ENCODE results near the gene LAG3.
A peak's percentile ranks its signal among the peaks of the same experiment; 100 is the strongest.

Gene LAG3

GRCh38 chr12:6790496-6791150 lies 18.3 kb downstream of the LAG3 start:
- Histone ChIP-seq H3K36me3 (ENCODE audit: control insufficient read depth in 1 of 2, insufficient read depth in 2 of 2, low read depth in 1 of 2, low read length in 2 of 2) (no peaks in the 10 kb centered on the region), H2AFZ (ENCODE audit: low read depth, low read length) (no peak overlapping the region), H3K79me1 (replicated peaks; ENCODE audit: low read length, poor library complexity, severe bottlenecking) (no peaks in the 10 kb centered on the region), H3K4me2 (ENCODE audit: low read length, poor library complexity, severe bottlenecking) (no peak overlapping the region), H2BK15ac (ENCODE audit: low read depth, poor library complexity, severe bottlenecking) (no peak overlapping the region), H3K14ac (ENCODE audit: low read length in 2 of 2) (no peak overlapping the region), H3K4me3 (ENCODE audit: insufficient read depth in 1 of 2, low read depth in 1 of 2, low read length in 2 of 2) (no peak overlapping the region), H2BK12ac (ENCODE audit: low read length in 2 of 2) (no peak overlapping the region), H3K27me3 (ENCODE audit: control insufficient read depth in 1 of 2, insufficient read depth in 1 of 2, low read length in 2 of 2) (peaks cover 5 to 33% of the 10 kb centered on the region in 2 experiments), H3K18ac (ENCODE audit: low read depth in 1 of 2, low read length in 2 of 2) (no peak overlapping the region), H3K4ac (ENCODE audit: low read depth in 1 of 2, low read length in 2 of 2) (no peak overlapping the region), H3K9ac (ENCODE audit: low read length) (no peak overlapping the region), H3K4me1 (ENCODE audit: control insufficient read depth, insufficient read depth, low read depth, low read length) (peaks cover 11% of the 10 kb centered on the region), H3K23ac (ENCODE audit: low read length in 2 of 2) (no peak overlapping the region), H4K91ac (ENCODE audit: low read length) (no peak overlapping the region), H2AK5ac (ENCODE audit: low read length, severe bottlenecking) (no peak overlapping the region), H2BK120ac (ENCODE audit: low read depth, low read length) (no peak overlapping the region), H3K9me3 (ENCODE audit: control insufficient read depth, low read length) (no peaks in the 10 kb centered on the region), H2BK5ac (ENCODE audit: low read depth, low read length, poor library complexity, severe bottlenecking) (no peak overlapping the region), H4K8ac (ENCODE audit: low read length) (no peak overlapping the region), H3K27ac (ENCODE audit: low read length, poor library complexity, severe bottlenecking) (no peak overlapping the region)
- WGBS = 95% methylated on average over 12 of the region's 12 CpGs
- DNase-seq = no peak

GRCh38 chr12:6791931-6792520 lies 19.7 kb downstream of the LAG3 start:
- Histone ChIP-seq H2BK5ac (ENCODE audit: low read depth, low read length, poor library complexity, severe bottlenecking) (no peak overlapping the region), H3K9ac (ENCODE audit: low read length) (no peak overlapping the region), H4K8ac (ENCODE audit: low read length) (peak overlapping the region; percentile 74), H3K18ac (ENCODE audit: low read depth in 1 of 2, low read length in 2 of 2) (peak overlapping the region in 1 of 2 experiments; percentile 83), H3K79me1 (replicated peaks; ENCODE audit: low read length, poor library complexity, severe bottlenecking) (no peaks in the 10 kb centered on the region), H3K27ac (ENCODE audit: low read length, poor library complexity, severe bottlenecking) (no peak overlapping the region), H3K27me3 (ENCODE audit: control insufficient read depth in 1 of 2, insufficient read depth in 1 of 2, low read length in 2 of 2) (peaks cover 14 to 47% of the 10 kb centered on the region in 2 experiments), H3K4ac (ENCODE audit: low read depth in 1 of 2, low read length in 2 of 2) (peak overlapping the region in 1 of 2 experiments; percentile 24), H4K91ac (ENCODE audit: low read length) (no peak overlapping the region), H2BK12ac (ENCODE audit: low read length in 2 of 2) (peak overlapping the region in 1 of 2 experiments; percentile 49), H3K14ac (ENCODE audit: low read length in 2 of 2) (no peak overlapping the region), H2AK5ac (ENCODE audit: low read length, severe bottlenecking) (no peak overlapping the region), H3K23ac (ENCODE audit: low read length in 2 of 2) (no peak overlapping the region), H3K4me3 (ENCODE audit: insufficient read depth in 1 of 2, low read depth in 1 of 2, low read length in 2 of 2) (no peak overlapping the region), H3K9me3 (ENCODE audit: control insufficient read depth, low read length) (no peaks in the 10 kb centered on the region), H3K4me1 (ENCODE audit: control insufficient read depth, insufficient read depth, low read depth, low read length) (peaks cover 11% of the 10 kb centered on the region), H2AFZ (ENCODE audit: low read depth, low read length) (no peak overlapping the region), H2BK15ac (ENCODE audit: low read depth, poor library complexity, severe bottlenecking) (no peak overlapping the region), H3K4me2 (ENCODE audit: low read length, poor library complexity, severe bottlenecking) (no peak overlapping the region), H2BK120ac (ENCODE audit: low read depth, low read length) (no peak overlapping the region), H3K36me3 (ENCODE audit: control insufficient read depth in 1 of 2, insufficient read depth in 2 of 2, low read depth in 1 of 2, low read length in 2 of 2) (no peaks in the 10 kb centered on the region)
- WGBS = 93% methylated on average over 8 of the region's 13 CpGs
- DNase-seq = no peak

- Histone ChIP-seq H3K4me3 (ENCODE audit: insufficient read depth in 1 of 2, low read depth in 1 of 2, low read length in 2 of 2) (no peak overlapping the region), H4K8ac (ENCODE audit: low read length) (peak overlapping the region; percentile 69), H2BK5ac (ENCODE audit: low read depth, low read length, poor library complexity, severe bottlenecking) (no peak overlapping the region), H2BK12ac (ENCODE audit: low read length in 2 of 2) (peak overlapping the region in 1 of 2 experiments; percentile 47), H3K9me3 (ENCODE audit: control insufficient read depth, low read length) (no peaks in the 10 kb centered on the region), H2BK15ac (ENCODE audit: low read depth, poor library complexity, severe bottlenecking) (peak overlapping the region; percentile 68), H2BK120ac (ENCODE audit: low read depth, low read length) (no peak overlapping the region), H3K4me1 (ENCODE audit: control insufficient read depth, insufficient read depth, low read depth, low read length) (peaks cover 11% of the 10 kb centered on the region), H2AK5ac (ENCODE audit: low read length, severe bottlenecking) (no peak overlapping the region), H3K27ac (ENCODE audit: low read length, poor library complexity, severe bottlenecking) (no peak overlapping the region), H2AFZ (ENCODE audit: low read depth, low read length) (peak overlapping the region; percentile 60), H3K4me2 (ENCODE audit: low read length, poor library complexity, severe bottlenecking) (no peak overlapping the region), H3K14ac (ENCODE audit: low read length in 2 of 2) (no peak overlapping the region), H4K91ac (ENCODE audit: low read length) (peak overlapping the region; percentile 46), H3K79me1 (replicated peaks; ENCODE audit: low read length, poor library complexity, severe bottlenecking) (no peaks in the 10 kb centered on the region), H3K18ac (ENCODE audit: low read depth in 1 of 2, low read length in 2 of 2) (peak overlapping the region; percentile 23 to 83), H3K9ac (ENCODE audit: low read length) (no peak overlapping the region), H3K4ac (ENCODE audit: low read depth in 1 of 2, low read length in 2 of 2) (peak overlapping the region in 1 of 2 experiments; percentile 76), H3K23ac (ENCODE audit: low read length in 2 of 2) (no peak overlapping the region), H3K36me3 (ENCODE audit: control insufficient read depth in 1 of 2, insufficient read depth in 2 of 2, low read depth in 1 of 2, low read length in 2 of 2) (no peaks in the 10 kb centered on the region), H3K27me3 (ENCODE audit: control insufficient read depth in 1 of 2, insufficient read depth in 1 of 2, low read length in 2 of 2) (peaks cover 15 to 52% of the 10 kb centered on the region in 2 experiments)
- WGBS = 37% methylated on average over 12 of the region's 12 CpGs
- DNase-seq = peak; percentile 21
Observed at GRCh38 chr12:6792522-6793201, 20.3 kb downstream of the LAG3 start.

GRCh38 chr12:6795088-6795487 lies 22.8 kb downstream of the LAG3 start:
- H3K9me3 ChIP-seq (ENCODE audit: control insufficient read depth, low read length) = no peaks in the 10 kb centered on the region
- no peak overlapping the region for H2BK12ac ChIP-seq (ENCODE audit: low read length in 2 of 2)
- H3K27ac ChIP-seq (ENCODE audit: low read length, poor library complexity, severe bottlenecking) = no peak overlapping the region
- no peak overlapping the region for H2BK5ac ChIP-seq (ENCODE audit: low read depth, low read length, poor library complexity, severe bottlenecking)
- H3K36me3 ChIP-seq (ENCODE audit: control insufficient read depth in 1 of 2, insufficient read depth in 2 of 2, low read depth in 1 of 2, low read length in 2 of 2) = no peaks in the 10 kb centered on the region
- H3K18ac ChIP-seq (ENCODE audit: low read depth in 1 of 2, low read length in 2 of 2) = no peak overlapping the region
- H4K8ac ChIP-seq (ENCODE audit: low read length) = no peak overlapping the region
- no peak overlapping the region for H2BK120ac ChIP-seq (ENCODE audit: low read depth, low read length)
- H2AK5ac ChIP-seq (ENCODE audit: low read length, severe bottlenecking) = no peak overlapping the region
- no peak overlapping the region for H3K23ac ChIP-seq (ENCODE audit: low read length in 2 of 2)
- H4K91ac ChIP-seq (ENCODE audit: low read length) = no peak overlapping the region
- no peak overlapping the region for H3K14ac ChIP-seq (ENCODE audit: low read length in 2 of 2)
- WGBS = 82% methylated on average over 1 of the region's 2 CpGs
- no peak for DNase-seq
- H3K4ac ChIP-seq (ENCODE audit: low read depth in 1 of 2, low read length in 2 of 2) = no peak overlapping the region
- H3K4me3 ChIP-seq (ENCODE audit: insufficient read depth in 1 of 2, low read depth in 1 of 2, low read length in 2 of 2) = no peak overlapping the region
- H3K27me3 ChIP-seq (ENCODE audit: control insufficient read depth in 1 of 2, insufficient read depth in 1 of 2, low read length in 2 of 2) = peaks cover 15 to 55% of the 10 kb centered on the region in 2 experiments
- no peak overlapping the region for H2AFZ ChIP-seq (ENCODE audit: low read depth, low read length)
- no peak overlapping the region for H2BK15ac ChIP-seq (ENCODE audit: low read depth, poor library complexity, severe bottlenecking)
- H3K79me1 ChIP-seq (replicated peaks; ENCODE audit: low read length, poor library complexity, severe bottlenecking) = no peaks in the 10 kb centered on the region
- no peak overlapping the region for H3K4me2 ChIP-seq (ENCODE audit: low read length, poor library complexity, severe bottlenecking)
- no peak overlapping the region for H3K9ac ChIP-seq (ENCODE audit: low read length)
- H3K4me1 ChIP-seq (ENCODE audit: control insufficient read depth, insufficient read depth, low read depth, low read length) = peaks cover 8% of the 10 kb centered on the region
